NCI-H187 treated with DMSO at 0.1 percent for 48 hours (cell line): ENCODE results near the gene SMTN.
A peak's percentile ranks its signal among the peaks of the same experiment; 100 is the strongest.
"Not testable (repeated sequence)": the region's sequence is repeated elsewhere in the genome, so short reads cannot be mapped to it uniquely, and the experiment has no call there.

Experiments used
- DNase-seq: peaks from one replicate; lab custom pipeline; 2025; lab: John Stamatoyannopoulos, UW

The SMTN gene

GRCh38 chr22:31104869-31105268 lies 23.8 kb downstream of the SMTN start:
- no peak for DNase-seq

DNA sequence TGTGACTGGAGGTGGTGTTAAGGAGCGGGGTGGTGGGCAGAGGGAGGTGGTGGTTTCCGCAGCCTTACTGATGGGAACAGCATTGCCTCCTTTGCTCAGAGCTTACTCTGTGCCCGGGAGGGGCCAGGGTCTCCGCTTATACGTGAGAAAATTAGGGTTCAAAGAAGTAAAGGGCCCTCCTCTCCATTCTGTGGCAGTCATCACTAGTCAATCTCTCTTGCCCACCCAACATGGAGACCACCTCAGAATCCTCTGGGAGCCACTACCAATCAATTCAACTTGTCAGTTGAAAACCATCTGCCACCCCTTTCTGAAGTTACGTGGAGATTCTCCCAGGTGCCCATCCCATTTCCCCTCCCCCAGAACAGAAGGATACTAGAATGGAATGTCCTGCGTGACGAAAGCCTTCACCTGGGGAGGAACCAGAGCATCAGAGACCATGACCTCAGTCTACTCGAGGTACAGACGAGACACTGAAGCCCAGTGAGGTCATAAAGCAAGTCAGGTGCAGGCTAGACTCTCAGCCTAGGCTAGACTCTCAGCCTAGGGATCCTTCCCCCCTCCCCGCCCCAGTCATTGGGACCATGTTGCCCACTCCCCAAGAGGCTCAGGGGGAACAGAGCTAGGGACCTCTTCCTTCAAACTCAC lies 24.3 kb downstream of the SMTN start:
- DNase-seq: no peak

DNA sequence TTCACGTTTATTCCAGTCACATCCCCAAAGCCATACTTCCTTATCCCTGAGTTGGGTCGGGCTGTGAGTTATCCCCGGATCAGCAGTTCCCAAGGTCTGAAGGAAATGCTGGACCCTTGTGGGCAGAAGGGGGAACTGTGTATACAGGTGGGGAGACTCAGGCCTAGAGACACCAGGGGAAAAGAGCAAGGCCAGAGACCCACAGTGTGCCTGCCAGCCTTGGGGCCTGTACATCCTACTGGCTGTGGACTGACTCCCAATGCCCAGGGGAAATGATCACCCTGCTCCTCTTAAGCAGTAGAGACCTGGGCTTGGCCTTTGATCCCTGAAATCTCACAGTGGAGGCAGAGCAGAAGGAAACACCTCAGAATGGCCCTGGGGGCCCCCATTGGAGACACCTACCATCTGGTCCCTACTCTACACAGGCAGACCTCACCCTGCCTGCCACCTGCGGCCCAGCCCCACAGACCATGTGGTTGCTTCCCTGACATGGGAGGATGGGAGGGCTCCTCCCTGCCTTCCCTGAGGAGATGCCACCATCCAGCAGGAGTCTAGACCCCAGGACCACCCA lies 25.0 kb downstream of the SMTN start:
- no peak for DNase-seq

- no peak for DNase-seq
Measured at GRCh38 chr22:31106731-31107177, 25.6 kb downstream of the SMTN start.

GRCh38 chr22:31107178-31107893 lies 26.2 kb downstream of the SMTN start, which contains the start of gene SELENOM:
SELENOM (minus strand) TSS chr22:31107568; CDS start chr22:31107505, 63 bp downstream.
- peak; percentile 39 for DNase-seq

GRCh38 chr22:31107894-31108218 lies 26.7 kb downstream of the SMTN start:
- DNase-seq: no peak

DNA sequence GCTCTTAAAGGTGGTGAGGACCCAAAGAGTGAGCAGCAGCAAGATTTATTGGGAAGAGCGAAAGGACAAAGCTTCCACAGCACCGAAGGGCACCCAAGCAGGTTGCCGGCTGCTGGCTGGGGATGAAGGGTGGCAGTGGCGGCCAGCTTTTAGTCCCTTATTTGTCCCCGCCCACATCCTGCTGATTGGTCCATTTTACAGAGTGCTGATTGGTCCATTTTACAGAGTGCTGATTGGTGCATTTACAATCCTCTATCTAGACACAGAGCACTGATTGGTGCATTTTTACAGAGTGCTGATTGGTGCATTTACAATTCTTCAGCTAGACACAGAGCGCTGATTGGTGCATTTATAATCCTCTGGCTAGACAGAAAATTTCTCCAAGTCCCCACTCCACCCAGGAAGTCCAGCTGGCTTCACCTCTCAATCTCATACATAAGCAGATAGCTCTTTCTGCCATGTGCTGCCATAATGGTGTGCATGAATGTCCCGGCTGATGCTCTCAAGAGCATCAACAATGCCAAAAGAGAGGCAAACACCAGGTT lies 31.5 kb downstream of the SMTN start:
- DNase-seq: not testable (repeated sequence)

DNA sequence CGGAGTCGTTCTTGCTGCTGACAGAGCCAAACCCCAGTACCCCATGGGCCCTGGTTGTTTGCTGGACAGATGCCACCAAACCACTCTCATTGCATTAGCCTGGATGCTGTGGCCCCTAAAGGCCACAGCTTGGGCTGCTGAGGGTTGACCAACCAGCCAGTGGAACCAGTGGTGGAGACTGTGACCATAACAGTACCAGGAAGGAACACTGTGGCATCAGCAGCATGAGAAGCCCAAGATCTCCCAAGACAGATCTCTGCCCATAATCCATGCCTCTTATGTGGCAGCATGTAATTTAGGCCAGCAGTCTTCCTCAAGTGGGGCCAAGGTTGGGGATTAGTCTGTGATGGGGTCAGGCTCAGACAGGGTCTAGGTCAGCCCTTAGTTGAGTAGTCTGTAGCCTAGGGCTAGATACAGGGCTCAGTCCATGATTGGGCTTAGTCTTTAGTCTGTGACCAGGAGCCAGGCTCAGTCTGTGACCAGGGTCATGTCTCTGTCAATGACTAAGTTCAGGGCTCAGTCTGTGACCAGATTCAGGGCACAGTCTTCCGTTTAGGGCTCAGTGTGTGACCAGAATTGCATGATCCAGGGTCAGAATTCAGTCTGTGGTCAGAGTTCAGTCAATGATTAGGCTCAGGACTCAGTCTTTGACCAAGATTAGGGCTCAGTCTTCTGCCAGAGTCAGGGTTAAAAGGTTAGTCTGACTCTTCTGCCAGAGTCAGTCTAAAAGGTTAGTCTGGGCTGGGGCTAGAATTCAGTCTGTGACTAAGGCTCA lies 37.1 kb downstream of the SMTN start:
- DNase-seq: no peak

DNA sequence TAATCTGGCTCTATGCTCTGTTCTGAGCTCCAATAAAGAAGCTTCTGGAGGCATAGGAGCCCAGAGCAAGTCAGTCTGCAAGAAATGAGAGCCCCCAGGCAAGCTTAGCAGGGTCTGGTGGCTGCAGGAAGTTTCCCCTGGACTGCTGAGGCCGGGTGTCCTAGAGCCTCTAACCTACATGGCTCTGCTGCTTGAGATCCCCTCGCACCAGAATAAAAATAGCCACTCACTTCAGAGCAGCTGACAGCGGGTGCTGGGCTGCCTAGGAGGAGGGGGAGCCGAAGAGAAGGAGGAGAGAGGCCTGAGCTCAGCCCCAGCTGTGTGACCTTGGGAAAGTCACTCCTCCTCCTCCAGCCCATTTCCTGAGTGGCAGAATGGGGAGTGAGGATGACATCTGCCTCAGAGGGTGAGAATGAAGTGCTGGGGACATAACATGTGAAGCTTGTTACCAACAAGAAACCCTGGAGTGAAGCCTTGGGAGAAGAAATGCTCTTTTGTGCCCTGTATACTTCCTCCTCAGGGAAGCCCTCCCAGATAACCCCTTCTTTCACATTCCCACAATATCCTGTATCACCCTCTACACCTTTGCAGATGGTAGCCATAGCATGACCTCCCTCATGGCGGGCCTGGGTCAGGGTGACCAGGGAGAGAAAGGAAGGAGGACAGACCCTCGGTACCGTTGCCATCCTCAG lies 38.1 kb downstream of the SMTN start:
- DNase-seq: no peak

DNA sequence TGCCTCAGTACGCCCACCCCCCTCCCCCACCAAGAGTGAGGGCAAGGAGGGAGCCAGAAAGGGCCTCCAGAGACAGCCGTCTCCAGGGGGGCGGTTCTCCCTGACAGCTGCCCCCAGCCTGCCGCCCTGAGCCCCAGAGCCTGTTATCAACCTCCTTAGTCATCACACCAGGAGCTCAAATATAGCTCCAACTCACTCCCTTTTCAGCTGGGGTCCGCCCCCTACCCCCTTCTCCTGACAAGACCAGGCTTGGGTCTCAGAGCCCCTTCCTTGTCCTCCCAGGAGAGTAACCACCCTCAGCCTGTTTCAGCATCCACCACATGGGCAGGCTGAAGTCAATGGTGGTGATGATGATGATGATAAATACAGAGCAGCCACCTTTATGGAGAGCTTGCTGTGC lies 39.1 kb downstream of the SMTN start:
- no peak for DNase-seq

GRCh38 chr22:31120642-31121041 lies 39.5 kb downstream of the SMTN start:
- no peak for DNase-seq

GRCh38 chr22:31121403-31121802 lies 40.3 kb downstream of the SMTN start:
- no peak for DNase-seq

GRCh38 chr22:31122196-31122531 lies 41.0 kb downstream of the SMTN start:
- DNase-seq: no peak

- DNase-seq: no peak
Measured at GRCh38 chr22:31122532-31123291, 41.6 kb downstream of the SMTN start, which contains the start of gene INPP5J. INPP5J (plus strand) TSS chr22:31122966; CDS start chr22:31123015, 49 bp downstream.

GRCh38 chr22:31123292-31123602 lies 42.1 kb downstream of the SMTN start:
- DNase-seq: no peak

DNA sequence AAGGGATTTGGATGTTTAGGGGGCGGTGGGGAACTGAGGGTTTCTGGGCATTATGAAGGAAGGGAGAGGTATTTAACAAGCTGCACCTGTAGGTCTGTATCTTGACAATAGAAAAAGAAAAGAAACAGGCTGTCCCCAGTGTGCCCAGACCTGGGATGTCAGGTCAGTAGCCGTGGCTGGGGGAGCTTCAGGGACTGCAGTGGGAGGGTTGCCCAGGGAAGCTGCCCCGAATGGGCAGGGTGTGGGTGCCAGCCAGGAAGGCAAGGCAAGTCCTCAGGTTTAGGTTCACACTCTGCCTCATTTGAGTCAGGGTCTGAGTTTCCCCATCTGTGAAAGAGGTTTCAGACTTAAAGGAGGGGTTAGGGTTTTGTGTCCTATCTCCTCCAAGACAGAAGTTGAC lies 43.2 kb downstream of the SMTN start:
- no peak for DNase-seq

- DNase-seq: no peak
Measured at GRCh38 chr22:31124811-31125465, 43.8 kb downstream of the SMTN start.

- no peak for DNase-seq
Measured at GRCh38 chr22:31125521-31126117, 44.5 kb downstream of the SMTN start.

DNA sequence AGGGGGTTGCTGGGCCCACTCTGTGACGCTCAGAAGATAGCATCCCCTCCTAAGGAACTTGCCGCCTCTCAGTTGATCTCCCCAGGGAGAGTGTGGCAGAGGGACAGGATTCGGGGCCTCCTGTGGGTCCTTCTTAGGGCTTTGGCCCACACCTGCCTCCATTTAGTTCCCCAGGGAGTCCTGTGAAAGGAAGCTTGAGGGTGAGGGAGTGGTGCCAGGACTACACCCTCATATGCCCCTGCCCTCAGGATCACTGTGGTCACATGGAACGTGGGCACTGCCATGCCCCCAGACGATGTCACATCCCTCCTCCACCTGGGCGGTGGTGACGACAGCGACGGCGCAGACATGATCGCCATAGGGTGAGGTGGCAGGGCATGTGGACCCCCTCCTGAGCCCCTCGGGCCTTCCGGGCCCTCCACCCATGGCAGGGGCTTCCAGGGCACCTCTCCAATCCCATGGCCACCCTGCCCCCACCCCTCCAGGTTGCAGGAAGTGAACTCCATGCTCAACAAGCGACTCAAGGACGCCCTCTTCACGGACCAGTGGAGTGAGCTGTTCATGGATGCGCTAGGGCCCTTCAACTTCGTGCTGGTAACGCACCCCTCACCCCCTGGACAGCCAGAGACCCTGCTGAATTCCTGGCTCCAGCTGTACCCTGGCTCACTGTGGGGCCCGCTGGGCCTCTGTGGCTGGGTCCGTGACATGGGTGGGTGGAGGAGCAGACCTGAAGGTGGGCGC lies 45.2 kb downstream of the SMTN start:
- DNase-seq: no peak

GRCh38 chr22:31126869-31127175 lies 45.7 kb downstream of the SMTN start:
- no peak for DNase-seq
